ENCODE measurements around the gene ITGAE.
"Not testable (repeated sequence)": the region's sequence is repeated elsewhere in the genome, so short reads cannot be mapped to it uniquely, and the experiment has no call there.

Gene ITGAE

GRCh38 chr17:3751836-3752235, 49.2 kb downstream of the ITGAE start:
- ATAC-seq (ENCODE audit: low read depth), result no peak
- H3K4me1 Mint-ChIP-seq, result peaks cover 15% of the 10 kb centered on the region
- no peak for DNase-seq (ENCODE audit: low spot score in 2 of 2)
- H3K27me3 Mint-ChIP-seq, result peaks cover 2% of the 10 kb centered on the region
- no peaks in the 10 kb centered on the region for H3K36me3 Mint-ChIP-seq
- H3K4me3 Mint-ChIP-seq, result no peak overlapping the region
- H3K27ac Mint-ChIP-seq, result no peak overlapping the region
- H3K9me3 Mint-ChIP-seq, result no peaks in the 10 kb centered on the region

GRCh38 chr17:3750926-3751325, 50.1 kb downstream of the ITGAE start:
- peaks cover 15% of the 10 kb centered on the region for H3K4me1 Mint-ChIP-seq
- H3K4me3 Mint-ChIP-seq, result peak overlapping the region; percentile 56
- ATAC-seq (ENCODE audit: low read depth) (no peak), DNase-seq (ENCODE audit: low spot score in 2 of 2) (no peak)
- H3K9me3 Mint-ChIP-seq, result no peaks in the 10 kb centered on the region
- peaks cover 2% of the 10 kb centered on the region for H3K27me3 Mint-ChIP-seq
- no peaks in the 10 kb centered on the region for H3K36me3 Mint-ChIP-seq
- H3K27ac Mint-ChIP-seq, result peak overlapping the region; percentile 6

- ATAC-seq (ENCODE audit: low read depth) (no peak), DNase-seq (ENCODE audit: low spot score in 2 of 2) (no peak)
- H3K4me1 Mint-ChIP-seq, result peaks cover 13% of the 10 kb centered on the region
- H3K27me3 Mint-ChIP-seq, result peaks cover 2% of the 10 kb centered on the region
- H3K36me3 Mint-ChIP-seq, result no peaks in the 10 kb centered on the region
- peak overlapping the region; percentile 24 for H3K27ac Mint-ChIP-seq
- peak overlapping the region; percentile 56 for H3K4me3 Mint-ChIP-seq
- H3K9me3 Mint-ChIP-seq, result no peaks in the 10 kb centered on the region
These were observed 50.7 kb downstream of the ITGAE start for GRCh38 chr17:3750296-3750695.

- H3K27ac Mint-ChIP-seq, result no peak overlapping the region
- H3K4me3 Mint-ChIP-seq, result no peak overlapping the region
- no peak for ATAC-seq (ENCODE audit: low read depth)
- no peaks in the 10 kb centered on the region for H3K9me3 Mint-ChIP-seq
- peaks cover 10% of the 10 kb centered on the region for H3K4me1 Mint-ChIP-seq
- no peaks in the 10 kb centered on the region for H3K36me3 Mint-ChIP-seq
- H3K27me3 Mint-ChIP-seq, result peaks cover 2% of the 10 kb centered on the region
- DNase-seq (ENCODE audit: low spot score in 2 of 2), result no peak
These were observed 52.4 kb downstream of the ITGAE start for GRCh38 chr17:3748576-3748975.

GRCh38 chr17:3747805-3748204, 53.2 kb downstream of the ITGAE start:
- no peak overlapping the region for H3K27ac Mint-ChIP-seq
- H3K4me1 Mint-ChIP-seq, result peaks cover 10% of the 10 kb centered on the region
- ATAC-seq (ENCODE audit: low read depth) (no peak), DNase-seq (ENCODE audit: low spot score in 2 of 2) (no peak)
- peaks cover 2% of the 10 kb centered on the region for H3K27me3 Mint-ChIP-seq
- H3K36me3 Mint-ChIP-seq, result no peaks in the 10 kb centered on the region
- H3K4me3 Mint-ChIP-seq, result no peak overlapping the region
- no peaks in the 10 kb centered on the region for H3K9me3 Mint-ChIP-seq

- ATAC-seq (ENCODE audit: low read depth), result no peak
- no peak overlapping the region for H3K4me3 Mint-ChIP-seq
These were observed 55.9 kb downstream of the ITGAE start for GRCh38 chr17:3745071-3745470.

GRCh38 chr17:3744014-3744413, 57.0 kb downstream of the ITGAE start:
- ATAC-seq (ENCODE audit: low read depth) (no peak), DNase-seq (ENCODE audit: low spot score in 2 of 2) (no peak)
- Mint-ChIP-seq H3K27ac (no peak overlapping the region), H3K4me1 (peaks cover 15% of the 10 kb centered on the region), H3K4me3 (no peak overlapping the region), H3K27me3 (peaks cover 2% of the 10 kb centered on the region), H3K36me3 (no peaks in the 10 kb centered on the region), H3K9me3 (no peaks in the 10 kb centered on the region)

More at GRCh38 chr17:3745071-3745470, 55.9 kb downstream of the ITGAE start:
- no peak overlapping the region for H3K27ac Mint-ChIP-seq
- no peak for DNase-seq (ENCODE audit: low spot score in 2 of 2)
- no peaks in the 10 kb centered on the region for H3K36me3 Mint-ChIP-seq
- H3K4me1 Mint-ChIP-seq, result peaks cover 7% of the 10 kb centered on the region
- no peaks in the 10 kb centered on the region for H3K9me3 Mint-ChIP-seq
- H3K27me3 Mint-ChIP-seq, result peaks cover 2% of the 10 kb centered on the region

- no peaks in the 10 kb centered on the region for H3K27me3 Mint-ChIP-seq
- ATAC-seq (ENCODE audit: low read depth) (peak; percentile 79), DNase-seq (ENCODE audit: low spot score in 2 of 2) (peak in 1 of 2 donors; percentile 32)
- H3K36me3 Mint-ChIP-seq, result no peaks in the 10 kb centered on the region
- peaks cover 30% of the 10 kb centered on the region for H3K4me1 Mint-ChIP-seq
- H3K27ac Mint-ChIP-seq, result peak overlapping the region; percentile 55
- peak overlapping the region; percentile 52 for H3K4me3 Mint-ChIP-seq
- no peaks in the 10 kb centered on the region for H3K9me3 Mint-ChIP-seq
These were observed 60.3 kb downstream of the ITGAE start for GRCh38 chr17:3740611-3741073.

- Mint-ChIP-seq H3K4me3 (no peak overlapping the region), H3K9me3 (no peaks in the 10 kb centered on the region), H3K4me1 (peaks cover 30% of the 10 kb centered on the region), H3K27me3 (no peaks in the 10 kb centered on the region), H3K27ac (peak overlapping the region; percentile 66), H3K36me3 (no peaks in the 10 kb centered on the region)
- DNase-seq (ENCODE audit: low spot score in 2 of 2) (no peak), ATAC-seq (ENCODE audit: low read depth) (no peak)
These were observed 61.4 kb downstream of the ITGAE start for GRCh38 chr17:3739422-3740124.

- DNase-seq (ENCODE audit: low spot score in 2 of 2) (peak in 1 of 2 donors; percentile 29), ATAC-seq (ENCODE audit: low read depth) (peak; percentile 64)
- Mint-ChIP-seq H3K36me3 (no peaks in the 10 kb centered on the region), H3K4me3 (no peak overlapping the region), H3K4me1 (peaks cover 33% of the 10 kb centered on the region), H3K27me3 (no peaks in the 10 kb centered on the region), H3K9me3 (no peaks in the 10 kb centered on the region), H3K27ac (peak overlapping the region; percentile 66)
These were observed 62.3 kb downstream of the ITGAE start for GRCh38 chr17:3738562-3739295.

- Mint-ChIP-seq H3K27me3 (no peaks in the 10 kb centered on the region), H3K4me1 (peaks cover 39% of the 10 kb centered on the region), H3K9me3 (no peaks in the 10 kb centered on the region), H3K4me3 (no peak overlapping the region), H3K27ac (no peak overlapping the region), H3K36me3 (no peaks in the 10 kb centered on the region)
- ATAC-seq (ENCODE audit: low read depth) (no peak), DNase-seq (ENCODE audit: low spot score in 2 of 2) (no peak)
These were observed 65.5 kb downstream of the ITGAE start for GRCh38 chr17:3735515-3735914.

- not testable (repeated sequence) for H3K4me3 Mint-ChIP-seq; H3K27me3 Mint-ChIP-seq; H3K27ac Mint-ChIP-seq; H3K36me3 Mint-ChIP-seq; H3K9me3 Mint-ChIP-seq; DNase-seq (ENCODE audit: low spot score in 2 of 2); ATAC-seq (ENCODE audit: low read depth)
- H3K4me1 Mint-ChIP-seq, result peaks cover 38% of the 10 kb centered on the region
These were observed 66.1 kb downstream of the ITGAE start for GRCh38 chr17:3734911-3735276.

- ATAC-seq (ENCODE audit: low read depth), result peak; percentile 80
These were observed 68.8 kb downstream of the ITGAE start for GRCh38 chr17:3732210-3732621.

GRCh38 chr17:3730881-3731429, 70.0 kb downstream of the ITGAE start:
- Mint-ChIP-seq H3K27me3 (no peaks in the 10 kb centered on the region), H3K4me3 (no peak overlapping the region), H3K4me1 (peaks cover 28% of the 10 kb centered on the region), H3K36me3 (no peaks in the 10 kb centered on the region), H3K9me3 (no peaks in the 10 kb centered on the region), H3K27ac (no peak overlapping the region)
- ATAC-seq (ENCODE audit: low read depth) (no peak), DNase-seq (ENCODE audit: low spot score in 2 of 2) (no peak)

More at GRCh38 chr17:3732210-3732621, 68.8 kb downstream of the ITGAE start:
- peaks cover 26% of the 10 kb centered on the region for H3K4me1 Mint-ChIP-seq
- no peaks in the 10 kb centered on the region for H3K9me3 Mint-ChIP-seq
- no peaks in the 10 kb centered on the region for H3K36me3 Mint-ChIP-seq
- no peak for DNase-seq (ENCODE audit: low spot score in 2 of 2)
- peak overlapping the region; percentile 42 for H3K27ac Mint-ChIP-seq
- no peaks in the 10 kb centered on the region for H3K27me3 Mint-ChIP-seq
- H3K4me3 Mint-ChIP-seq, result peak overlapping the region; percentile 61

All from memory B cell (primary cell).